Embryonic facial prominence (tissue), 1 donor: ENCODE measurements around the gene FAM3C.

Source experiments
- DNase-seq: peaks from one replicate; pipeline ENCODE4 v3.0.0-alpha.2; 2016; ENCODE audit errors: extremely low spot score

Gene FAM3C

GRCh38 chr7:121410829-121411596 lies 14.9 kb upstream of the FAM3C start:
- no peak for DNase-seq

DNA sequence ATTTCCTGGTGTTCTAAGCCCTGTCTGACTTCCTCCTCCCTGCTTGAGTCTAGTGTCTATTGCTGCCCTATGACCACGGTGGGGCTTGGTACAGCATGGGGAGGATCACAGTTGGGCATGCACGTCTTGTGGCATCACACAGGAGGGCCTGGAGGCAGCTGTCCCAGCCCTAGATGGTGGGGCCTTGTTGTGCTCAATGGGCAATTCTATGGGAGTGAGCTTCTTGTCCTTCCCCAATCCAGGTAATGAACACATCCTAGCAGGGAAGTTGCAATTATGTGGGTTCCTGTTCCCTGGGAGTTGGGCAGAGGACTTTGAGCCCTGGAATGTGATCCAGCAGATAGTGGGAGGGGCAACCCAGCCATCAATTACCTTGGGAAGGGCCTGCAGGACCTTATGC lies 10.8 kb upstream of the FAM3C start:
- no peak for DNase-seq

GRCh38 chr7:121406461-121406860 lies 10.4 kb upstream of the FAM3C start:
- no peak for DNase-seq

DNA sequence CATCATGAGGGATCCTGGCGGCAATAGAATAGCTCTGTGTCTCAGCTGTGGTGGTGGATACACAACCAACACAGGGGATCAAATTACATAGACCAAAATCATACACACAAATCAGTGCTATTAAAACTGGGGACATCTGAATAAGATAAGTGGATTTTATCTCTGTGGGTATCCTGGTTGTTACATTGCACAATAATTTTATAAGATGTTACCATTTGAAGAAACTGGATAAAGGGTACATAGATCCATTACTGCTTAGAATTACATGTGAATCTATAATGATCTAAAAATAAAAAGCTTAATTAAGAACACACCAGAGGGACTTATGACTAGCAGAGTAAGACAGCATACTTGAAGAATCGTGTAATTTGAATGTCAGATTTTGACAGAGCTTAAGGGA lies 8.2 kb upstream of the FAM3C start:
- no peak for DNase-seq

- no peak for DNase-seq
These were observed 6.6 kb upstream of the FAM3C start for GRCh38 chr7:121402701-121403100.

GRCh38 chr7:121401896-121402295 lies 5.8 kb upstream of the FAM3C start:
- DNase-seq = no peak

DNA sequence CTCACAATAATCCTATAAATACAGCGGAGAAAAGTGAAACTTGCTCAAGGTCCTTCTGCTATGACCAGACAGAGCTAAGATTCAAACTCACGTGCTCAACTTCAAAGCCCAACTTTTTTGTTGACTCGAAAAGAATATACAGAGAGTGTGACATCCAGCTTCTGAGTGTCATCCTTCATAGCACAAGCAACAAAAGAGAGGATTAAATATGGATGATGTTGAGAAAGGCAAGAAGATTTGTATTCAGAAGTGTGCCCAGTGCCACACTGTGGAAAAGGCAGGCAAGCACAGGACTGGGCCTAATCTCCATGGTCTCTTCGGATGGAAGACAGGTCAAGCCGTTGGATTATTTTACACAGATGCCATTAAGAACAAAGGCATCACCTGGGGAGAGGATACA lies 2.1 kb upstream of the FAM3C start:
- DNase-seq = no peak

GRCh38 chr7:121397822-121398221 lies 1.7 kb upstream of the FAM3C start:
- no peak for DNase-seq

DNA sequence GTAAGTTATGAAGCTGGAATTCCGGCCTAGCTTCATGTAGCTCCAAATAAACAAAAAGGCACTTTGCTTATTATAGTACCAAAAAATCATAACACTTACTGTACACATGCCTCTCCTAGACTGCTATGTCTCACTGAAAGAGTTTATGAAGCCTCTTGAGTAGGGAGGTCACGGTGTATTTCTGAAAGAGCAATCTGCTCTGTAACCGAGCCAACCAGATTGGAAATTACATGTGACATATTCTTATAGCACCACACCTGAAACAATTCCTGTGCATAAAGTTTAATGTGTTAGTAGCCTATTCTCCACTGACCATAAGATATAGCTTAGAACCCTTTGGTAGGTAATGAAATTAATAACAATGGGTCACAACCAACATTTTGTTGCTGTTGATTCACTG lies 1.3 kb upstream of the FAM3C start:
- DNase-seq = no peak

DNA sequence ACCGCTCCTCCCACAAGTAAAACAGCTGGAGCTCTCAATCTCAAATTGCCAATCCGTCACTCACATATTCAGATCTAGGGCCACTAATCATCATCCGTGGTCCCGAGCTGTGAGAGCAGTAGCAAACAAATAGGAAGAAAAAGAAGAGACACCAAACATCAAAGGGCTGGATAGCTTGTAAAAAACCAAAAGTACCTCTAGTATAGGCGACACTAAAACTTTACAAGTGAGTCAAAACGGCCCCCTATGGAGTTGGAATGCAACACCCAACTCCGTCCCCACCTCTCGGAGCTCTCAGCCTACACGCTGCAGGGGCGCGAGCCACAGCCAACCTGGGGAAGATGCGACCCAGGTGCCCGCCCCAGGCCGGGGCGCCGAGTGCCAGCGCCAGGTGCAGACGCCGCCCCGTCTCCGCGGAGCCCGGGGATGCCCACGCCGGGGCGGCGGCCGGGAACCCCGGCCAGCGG lies 581 bp downstream of the FAM3C start:
- DNase-seq = no peak

GRCh38 chr7:121394709-121395140 lies 1.4 kb downstream of the FAM3C start:
- DNase-seq = no peak

- no peak for DNase-seq
These were observed 3.1 kb downstream of the FAM3C start for GRCh38 chr7:121393005-121393366.

DNA sequence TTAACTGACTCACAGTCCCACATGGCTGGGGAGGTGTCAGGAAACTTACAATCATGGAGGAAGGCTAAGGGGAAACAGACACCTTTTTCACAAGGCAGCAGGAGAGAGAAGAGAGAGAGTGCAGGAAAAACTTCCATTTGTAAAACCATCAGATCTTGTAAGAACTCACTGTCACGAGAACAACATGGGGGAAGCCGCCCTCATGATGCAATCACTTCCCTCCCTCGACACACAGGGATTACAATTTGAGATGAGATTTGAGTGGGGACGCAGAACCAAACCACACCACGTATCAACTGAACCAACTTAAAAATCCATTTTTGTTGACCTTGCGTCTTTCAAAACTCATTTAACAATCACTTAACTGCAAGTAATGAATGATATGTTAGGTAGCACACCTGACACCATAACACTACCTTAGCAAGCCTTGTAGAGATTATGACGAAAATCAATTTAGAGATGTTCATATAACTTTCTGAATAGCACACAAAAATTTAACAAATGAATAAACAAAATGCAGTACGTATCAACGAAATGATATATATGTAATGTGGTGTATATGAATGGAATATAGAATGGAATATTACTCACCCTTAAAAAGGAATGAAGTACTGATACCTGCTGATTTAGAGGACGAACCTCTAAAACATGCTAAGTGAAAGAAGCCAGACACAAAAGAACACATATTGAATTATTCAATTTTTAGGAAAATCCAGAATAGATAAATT lies 3.7 kb downstream of the FAM3C start:
- DNase-seq = no peak

GRCh38 chr7:121391686-121392085 lies 4.4 kb downstream of the FAM3C start:
- DNase-seq = no peak

GRCh38 chr7:121390617-121391016 lies 5.5 kb downstream of the FAM3C start:
- no peak for DNase-seq

DNA sequence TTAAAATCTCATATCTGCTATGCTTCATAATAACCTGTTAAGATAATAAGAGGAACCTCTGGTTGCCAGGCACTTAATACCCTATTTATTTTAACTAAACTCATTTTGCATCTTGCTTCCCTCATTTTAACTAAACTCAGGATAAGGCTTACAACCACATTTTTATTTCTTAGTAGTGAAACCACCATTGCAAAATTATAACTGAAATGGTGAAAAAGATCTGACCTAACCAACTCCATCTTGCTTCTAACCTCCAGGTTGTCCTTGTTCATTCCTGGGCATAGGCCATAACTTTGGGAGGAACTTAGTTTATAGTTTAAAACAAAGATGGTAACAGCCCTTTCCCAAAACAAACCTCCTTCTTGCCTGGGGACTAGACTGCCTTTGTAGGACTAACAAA lies 6.0 kb downstream of the FAM3C start:
- DNase-seq = no peak

DNA sequence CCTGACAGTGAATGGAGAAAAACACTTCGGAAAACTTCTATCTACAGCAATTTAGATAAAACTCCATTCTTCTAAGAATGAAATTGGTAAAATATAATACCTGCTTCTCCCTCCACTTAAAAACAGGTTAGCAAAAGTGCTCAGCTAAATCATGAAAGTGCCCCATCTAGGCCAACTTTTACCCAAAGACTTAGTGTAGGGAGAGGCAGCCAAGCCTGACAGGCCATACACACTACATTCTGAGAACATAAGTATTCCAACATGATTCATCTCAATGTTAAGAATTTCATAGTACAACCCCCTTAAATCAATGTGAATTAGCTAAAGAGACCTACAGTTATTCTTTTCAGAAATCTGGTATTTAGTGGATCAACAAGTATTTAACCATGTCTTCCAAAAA lies 7.2 kb downstream of the FAM3C start:
- no peak for DNase-seq

GRCh38 chr7:121385800-121386179 lies 10.3 kb downstream of the FAM3C start:
- no peak for DNase-seq

- no peak for DNase-seq
These were observed 10.9 kb downstream of the FAM3C start for GRCh38 chr7:121385056-121385799.

DNA sequence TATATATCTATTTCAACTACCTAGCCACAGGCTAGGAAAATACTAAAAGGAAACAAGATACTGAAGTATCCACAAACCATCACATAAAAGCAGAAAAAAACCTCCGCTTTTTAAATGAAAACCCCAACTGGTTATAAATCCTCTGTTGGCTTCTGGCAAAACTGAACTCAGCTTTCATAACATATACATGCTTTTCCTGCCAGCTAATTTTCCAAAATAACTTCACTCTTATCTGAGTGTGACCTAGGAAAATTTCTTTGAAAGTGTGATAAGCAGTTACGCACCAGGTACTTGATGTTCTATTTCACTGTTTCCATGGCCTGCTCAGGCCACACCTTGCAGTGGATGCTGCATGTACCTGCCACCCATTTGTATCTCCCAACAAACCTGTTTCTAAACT lies 11.8 kb downstream of the FAM3C start:
- DNase-seq = no peak

- DNase-seq = no peak
These were observed 12.7 kb downstream of the FAM3C start for GRCh38 chr7:121383235-121383910.

- no peak for DNase-seq
These were observed 13.6 kb downstream of the FAM3C start for GRCh38 chr7:121382473-121382872.
